ENCODE measurements around the gene STXBP6.

Gene STXBP6

DNA sequence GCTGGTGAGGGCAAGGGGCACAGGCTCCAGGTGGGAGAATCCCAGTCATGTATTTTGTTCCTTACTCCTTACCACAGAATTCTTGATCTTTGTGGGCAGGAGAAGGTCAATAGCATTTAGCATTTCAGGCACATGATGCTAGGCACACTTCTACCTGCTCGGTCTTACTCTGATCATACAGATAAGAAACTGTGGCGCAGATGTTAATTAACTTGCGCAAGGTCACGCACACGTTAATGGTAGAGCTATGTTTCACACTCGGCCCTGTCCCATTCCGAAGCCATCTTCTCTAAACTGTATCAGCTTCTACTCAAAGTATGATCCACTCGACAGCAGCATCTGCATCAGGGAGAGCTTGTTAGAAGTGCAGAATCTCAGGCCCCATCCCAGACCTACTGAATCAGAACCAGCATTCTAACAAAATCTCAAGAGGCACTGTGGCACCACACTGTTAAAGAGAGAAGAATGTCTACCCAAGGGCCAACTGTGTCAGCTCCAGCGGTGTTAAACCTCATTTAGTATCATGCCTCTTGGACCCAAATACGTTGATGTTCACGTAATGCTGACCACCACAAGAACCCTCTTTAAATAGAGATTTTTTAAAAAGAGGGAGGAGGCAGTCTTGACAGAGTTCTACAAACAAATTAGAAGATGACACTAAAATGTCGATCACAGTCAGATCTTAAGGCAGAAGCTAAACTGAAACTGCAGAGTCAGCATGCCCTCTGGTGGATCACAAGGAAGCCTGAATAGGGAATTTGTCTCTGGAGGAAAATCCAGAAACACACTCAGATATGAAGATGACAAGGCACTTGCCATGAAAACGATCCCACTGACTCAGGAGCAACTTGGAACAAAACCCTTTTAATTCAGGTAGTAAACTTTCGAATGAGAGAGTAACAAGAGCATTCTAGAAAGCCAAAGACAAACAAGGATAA is 7.3 kb downstream of the STXBP6 start:
- H3K4me1 Mint-ChIP-seq (ENCODE audit: low read depth) = no peaks in the 10 kb centered on the region
- peaks cover 15% of the 10 kb centered on the region for H3K27me3 Mint-ChIP-seq
- no peaks in the 10 kb centered on the region for H3K36me3 Mint-ChIP-seq (ENCODE audit: low read depth)
- H3K4me3 Mint-ChIP-seq = no peak overlapping the region
- no peak overlapping the region for H3K27ac Mint-ChIP-seq
- no peaks in the 10 kb centered on the region for H3K9me3 Mint-ChIP-seq

DNA sequence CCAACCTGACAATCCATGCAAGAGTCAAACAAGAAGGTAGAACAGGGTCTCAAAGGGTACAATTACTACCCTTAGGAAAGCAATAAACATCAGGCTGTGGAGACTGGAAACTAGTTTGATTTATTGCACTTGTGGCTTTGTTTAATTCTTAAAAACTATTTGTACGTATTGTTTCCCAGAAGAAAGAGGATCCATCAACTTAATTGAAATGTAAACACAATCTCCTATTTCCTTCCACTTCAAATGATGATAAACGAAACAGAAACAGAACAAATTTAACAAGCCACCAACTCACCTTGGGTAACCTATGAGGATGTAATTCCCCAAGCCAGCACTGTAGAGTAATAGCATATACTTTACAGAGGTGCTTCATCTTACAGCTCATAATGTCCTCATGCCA is 8.0 kb downstream of the STXBP6 start:
- H3K9me3 Mint-ChIP-seq = no peaks in the 10 kb centered on the region
- no peaks in the 10 kb centered on the region for H3K36me3 Mint-ChIP-seq (ENCODE audit: low read depth)
- no peaks in the 10 kb centered on the region for H3K4me1 Mint-ChIP-seq (ENCODE audit: low read depth)
- no peak overlapping the region for H3K4me3 Mint-ChIP-seq
- no peak overlapping the region for H3K27ac Mint-ChIP-seq
- H3K27me3 Mint-ChIP-seq = peaks cover 9% of the 10 kb centered on the region

DNA sequence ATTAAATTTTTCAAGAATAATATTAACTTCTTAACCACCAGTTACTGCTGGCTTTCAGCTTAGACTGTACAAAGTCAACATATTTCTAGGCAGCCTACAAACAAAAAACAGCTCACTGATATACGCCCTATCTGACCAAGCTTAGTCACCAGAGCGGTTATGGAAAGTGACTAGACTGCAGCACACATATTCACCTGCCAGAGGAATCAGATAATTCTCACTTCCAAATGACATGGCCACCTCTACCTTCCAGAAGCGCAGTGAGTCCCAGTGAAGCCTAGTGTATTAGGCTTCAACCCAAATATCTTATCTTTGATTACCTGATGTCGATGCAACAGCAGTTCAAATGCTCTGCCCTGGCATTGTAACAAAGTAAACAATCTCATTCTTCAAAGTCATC is 8.5 kb downstream of the STXBP6 start:
- Mint-ChIP-seq H3K27ac (no peak overlapping the region), H3K4me3 (no peak overlapping the region), H3K36me3 (ENCODE audit: low read depth) (no peaks in the 10 kb centered on the region), H3K4me1 (ENCODE audit: low read depth) (no peaks in the 10 kb centered on the region), H3K9me3 (no peaks in the 10 kb centered on the region), H3K27me3 (peaks cover 9% of the 10 kb centered on the region)

DNA sequence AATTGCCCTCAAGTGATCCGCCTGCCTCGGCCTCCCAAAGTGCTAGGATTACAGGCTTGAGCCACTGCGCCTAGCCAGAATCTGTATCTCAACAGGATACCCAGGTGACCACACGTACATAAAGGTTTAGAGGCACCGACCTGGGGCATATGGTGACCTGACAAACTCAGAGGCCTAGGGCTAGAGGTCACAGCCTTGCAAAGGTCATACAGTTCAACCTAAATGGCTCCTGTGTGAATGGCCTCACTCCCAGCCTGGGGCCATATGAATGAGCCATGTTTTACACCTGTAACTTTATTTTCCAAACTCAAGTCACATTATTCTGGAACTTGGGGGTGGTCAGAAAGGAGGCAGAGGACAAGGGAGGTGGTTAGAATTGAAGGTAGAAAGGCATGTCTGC is 10.0 kb downstream of the STXBP6 start:
- H3K9me3 Mint-ChIP-seq = no peaks in the 10 kb centered on the region
- H3K36me3 Mint-ChIP-seq (ENCODE audit: low read depth) = no peaks in the 10 kb centered on the region
- H3K27ac Mint-ChIP-seq = no peak overlapping the region
- no peak overlapping the region for H3K4me3 Mint-ChIP-seq
- peaks cover 9% of the 10 kb centered on the region for H3K27me3 Mint-ChIP-seq
- H3K4me1 Mint-ChIP-seq (ENCODE audit: low read depth) = no peaks in the 10 kb centered on the region

DNA sequence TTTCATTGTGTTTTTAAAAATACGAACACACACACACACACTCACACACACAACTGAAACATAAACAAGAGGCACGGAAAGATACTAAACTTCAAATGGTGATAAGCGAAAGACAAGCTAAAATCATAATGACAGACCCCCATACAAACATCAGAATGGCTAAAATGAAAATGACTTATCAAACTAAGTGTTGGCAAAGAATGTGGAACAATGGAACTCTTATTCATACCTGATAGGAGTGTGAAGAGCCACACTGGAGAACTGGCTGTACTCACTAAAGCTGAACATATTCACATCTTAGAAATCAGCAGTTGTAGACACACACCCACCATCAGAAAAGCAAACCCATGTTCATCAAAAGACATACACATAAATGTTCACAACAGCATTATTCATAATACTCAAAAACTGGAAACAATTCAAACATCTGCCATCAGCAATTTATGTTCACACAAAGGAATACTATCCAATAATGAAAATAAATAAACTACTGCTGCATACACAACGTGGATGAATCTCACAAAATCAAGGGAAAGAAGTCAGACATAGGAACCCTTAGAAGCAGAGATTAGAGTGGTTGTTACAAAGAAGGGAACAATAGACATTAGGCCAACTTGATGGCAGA is 11.8 kb downstream of the STXBP6 start:
- Mint-ChIP-seq H3K36me3 (ENCODE audit: low read depth) (no peaks in the 10 kb centered on the region), H3K4me3 (no peak overlapping the region), H3K9me3 (no peaks in the 10 kb centered on the region), H3K4me1 (ENCODE audit: low read depth) (no peaks in the 10 kb centered on the region), H3K27ac (no peak overlapping the region), H3K27me3 (peaks cover 4% of the 10 kb centered on the region)

DNA sequence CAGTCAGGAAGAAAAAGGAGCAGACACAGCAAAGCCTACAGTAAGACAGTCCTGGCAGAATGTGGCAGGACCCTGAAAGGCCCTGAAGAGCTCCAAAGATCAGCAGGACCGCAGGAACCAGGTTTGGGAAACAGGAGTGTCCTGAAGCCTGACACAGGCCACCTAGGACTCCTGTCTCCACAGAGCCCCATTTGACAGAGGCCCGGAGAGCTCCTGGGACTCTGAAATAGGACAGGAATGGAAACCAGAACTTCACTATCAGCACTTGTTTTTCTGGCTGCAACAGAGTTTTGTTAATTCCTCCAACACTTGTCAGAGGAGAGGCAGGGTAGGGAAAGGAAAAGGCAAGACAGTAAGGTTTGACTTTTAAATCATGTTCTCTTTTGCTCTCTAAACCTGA is 12.9 kb downstream of the STXBP6 start:
- Mint-ChIP-seq H3K27ac (no peak overlapping the region), H3K9me3 (no peaks in the 10 kb centered on the region), H3K36me3 (ENCODE audit: low read depth) (no peaks in the 10 kb centered on the region), H3K4me3 (no peak overlapping the region), H3K27me3 (no peaks in the 10 kb centered on the region), H3K4me1 (ENCODE audit: low read depth) (no peaks in the 10 kb centered on the region)

DNA sequence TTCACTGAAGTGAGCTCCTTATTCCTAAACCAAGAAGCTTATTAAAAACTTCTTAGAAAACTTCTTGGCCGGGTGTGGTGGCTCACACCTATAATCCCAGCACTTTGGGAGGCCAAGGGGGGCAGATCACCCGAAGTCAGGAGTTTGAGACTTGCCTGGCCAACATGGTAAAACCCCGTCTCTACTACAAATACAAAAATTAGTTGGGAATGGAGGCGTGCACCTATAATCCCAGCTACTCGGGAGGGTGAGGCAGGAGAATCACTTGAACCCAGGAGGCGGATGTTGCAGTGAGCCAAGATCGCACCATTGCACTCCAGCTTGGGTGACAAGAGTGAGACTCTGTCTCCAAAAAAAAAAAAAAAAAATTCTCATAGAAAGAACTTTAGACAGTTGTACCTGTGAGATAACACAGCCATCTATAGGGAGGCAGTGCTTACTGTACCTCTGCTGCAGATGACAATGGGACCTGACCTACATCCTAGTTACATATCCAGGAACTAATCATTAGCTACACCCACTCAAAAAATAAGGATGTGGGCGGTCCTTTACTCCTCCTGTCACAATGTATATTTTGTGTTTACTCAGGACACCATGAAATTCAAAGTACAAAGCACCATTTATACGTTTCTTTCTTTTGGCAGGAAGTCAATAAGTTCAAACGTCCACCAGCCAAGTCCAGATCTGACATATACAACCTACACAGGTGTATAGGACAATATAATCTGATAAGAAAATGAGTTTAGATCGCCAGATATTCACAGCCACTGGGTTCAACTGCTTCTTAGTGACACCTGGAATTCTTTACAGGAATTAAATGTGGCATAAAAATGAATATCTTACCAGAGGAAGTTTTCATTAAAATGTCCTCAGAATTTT is 14.9 kb downstream of the STXBP6 start:
- Mint-ChIP-seq H3K27ac (no peak overlapping the region), H3K36me3 (ENCODE audit: low read depth) (no peaks in the 10 kb centered on the region), H3K27me3 (no peaks in the 10 kb centered on the region), H3K4me1 (ENCODE audit: low read depth) (no peaks in the 10 kb centered on the region), H3K9me3 (no peaks in the 10 kb centered on the region), H3K4me3 (no peak overlapping the region)

DNA sequence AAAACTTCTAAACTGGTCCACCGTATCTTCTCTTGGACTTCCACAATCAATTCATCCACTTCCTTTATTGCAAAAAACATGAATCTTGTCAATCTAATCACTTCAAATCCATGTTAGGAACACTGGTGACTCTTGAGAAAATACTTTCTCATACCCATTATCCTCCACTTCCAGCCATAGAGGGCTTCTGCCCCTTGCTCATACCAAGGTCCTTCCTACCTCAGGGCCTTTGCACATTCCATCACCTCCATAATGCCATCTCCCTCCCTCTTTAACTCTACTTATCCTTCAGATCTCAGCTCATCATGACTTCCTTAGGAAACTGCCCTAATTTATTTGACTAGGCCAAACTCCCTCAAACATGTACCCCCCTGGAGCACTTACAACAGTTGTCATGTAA is 16.6 kb downstream of the STXBP6 start:
- Mint-ChIP-seq H3K9me3 (no peaks in the 10 kb centered on the region), H3K27ac (no peak overlapping the region)

DNA sequence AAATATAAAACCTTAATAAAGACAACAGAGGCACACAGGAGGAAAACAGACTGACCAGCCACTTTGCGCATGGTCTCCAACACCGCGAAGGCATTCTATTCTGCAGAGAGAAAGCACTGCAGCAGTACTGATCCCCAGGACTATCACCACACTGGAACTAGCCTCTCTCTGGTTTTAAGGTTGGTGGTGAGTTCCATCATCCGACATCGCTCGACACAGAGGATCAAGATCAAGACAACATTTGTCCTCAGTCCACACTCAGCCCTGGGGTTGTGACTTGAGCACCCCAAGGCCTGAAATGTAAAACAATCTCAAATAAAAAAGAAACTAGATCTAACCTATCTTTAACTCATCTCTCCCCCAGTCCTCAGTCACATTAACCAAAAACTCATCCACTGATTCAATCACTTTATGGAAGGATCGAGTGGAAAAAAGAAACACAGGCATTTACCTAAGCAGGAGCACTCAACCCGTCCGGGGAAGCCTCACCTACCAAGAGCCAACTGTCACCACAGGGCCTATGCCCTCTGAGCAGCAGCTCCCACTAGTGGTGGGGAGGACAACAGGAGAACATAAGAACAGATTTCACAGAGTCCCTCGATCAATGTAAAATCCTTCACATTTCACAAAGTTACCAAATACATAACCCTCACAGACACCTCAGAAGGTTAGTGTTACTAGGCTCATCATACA is 17.7 kb downstream of the STXBP6 start:
- H3K4me1 Mint-ChIP-seq (ENCODE audit: low read depth) = no peaks in the 10 kb centered on the region

More for the DNA sequence above, 16.6 kb downstream of the STXBP6 start:
- Mint-ChIP-seq H3K4me1 (ENCODE audit: low read depth) (no peaks in the 10 kb centered on the region), H3K4me3 (no peak overlapping the region), H3K27me3 (no peaks in the 10 kb centered on the region), H3K36me3 (ENCODE audit: low read depth) (no peaks in the 10 kb centered on the region)

DNA sequence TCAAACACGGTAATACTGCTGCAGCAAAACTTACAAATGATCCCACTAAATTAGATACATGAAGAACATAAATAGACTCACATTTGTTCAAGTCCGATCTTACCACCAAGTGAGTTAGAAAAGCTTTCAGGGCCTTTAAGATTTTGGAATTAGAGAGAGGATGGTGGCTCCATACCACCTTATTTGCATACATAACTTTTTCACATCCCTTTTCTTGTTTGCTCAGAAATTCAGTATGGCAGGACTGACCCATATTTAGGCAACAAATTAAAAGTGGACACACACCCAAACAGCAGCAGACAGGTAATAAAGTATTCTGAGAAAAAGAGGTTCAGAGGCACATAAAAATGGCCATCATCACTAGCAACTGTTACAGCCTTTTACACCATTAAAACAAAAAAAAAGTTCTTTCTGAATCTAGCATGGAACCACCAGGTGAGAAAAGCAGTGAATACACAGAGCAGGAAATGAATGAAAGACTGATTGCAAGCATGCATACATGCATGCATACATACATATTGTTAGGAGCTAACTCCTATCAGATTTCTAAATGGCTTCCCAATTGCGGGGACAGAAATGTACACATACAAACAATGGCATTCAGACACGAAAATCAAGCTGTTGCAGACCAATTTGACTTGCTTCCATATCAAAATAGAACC is 23.3 kb downstream of the STXBP6 start:
- peaks cover 9% of the 10 kb centered on the region for H3K27me3 Mint-ChIP-seq
- H3K27ac Mint-ChIP-seq = no peak overlapping the region
- no peak overlapping the region for H3K4me3 Mint-ChIP-seq
- H3K9me3 Mint-ChIP-seq = no peaks in the 10 kb centered on the region
- H3K36me3 Mint-ChIP-seq (ENCODE audit: low read depth) = no peaks in the 10 kb centered on the region
- no peaks in the 10 kb centered on the region for H3K4me1 Mint-ChIP-seq (ENCODE audit: low read depth)

More for the DNA sequence above, 17.7 kb downstream of the STXBP6 start:
- no peaks in the 10 kb centered on the region for H3K9me3 Mint-ChIP-seq
- H3K36me3 Mint-ChIP-seq (ENCODE audit: low read depth) = no peaks in the 10 kb centered on the region
- peaks cover 4% of the 10 kb centered on the region for H3K27me3 Mint-ChIP-seq
- no peak overlapping the region for H3K27ac Mint-ChIP-seq
- no peak overlapping the region for H3K4me3 Mint-ChIP-seq

DNA sequence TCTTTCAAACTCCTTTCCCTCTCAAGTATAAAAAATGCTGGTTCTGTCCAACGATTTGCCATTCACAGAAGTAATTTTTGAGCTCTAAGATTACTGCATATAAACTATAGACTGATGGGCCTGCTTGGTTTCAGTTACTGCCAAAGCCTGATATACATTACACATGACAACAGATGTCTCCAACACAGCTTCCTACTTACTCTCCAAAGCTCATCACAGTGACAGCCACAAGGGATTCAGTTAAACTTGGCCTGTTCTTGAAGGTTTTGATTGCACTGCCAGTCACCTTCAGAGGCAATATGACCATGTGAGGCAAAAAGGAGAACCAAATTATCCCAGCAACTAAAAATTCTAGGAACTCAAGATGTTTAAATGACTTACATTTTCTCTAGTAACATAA is 30.1 kb downstream of the STXBP6 start:
- no peaks in the 10 kb centered on the region for H3K36me3 Mint-ChIP-seq (ENCODE audit: low read depth)
- H3K27me3 Mint-ChIP-seq = no peaks in the 10 kb centered on the region
- H3K4me3 Mint-ChIP-seq = no peak overlapping the region
- no peaks in the 10 kb centered on the region for H3K4me1 Mint-ChIP-seq (ENCODE audit: low read depth)
- no peak overlapping the region for H3K27ac Mint-ChIP-seq
- no peaks in the 10 kb centered on the region for H3K9me3 Mint-ChIP-seq

DNA sequence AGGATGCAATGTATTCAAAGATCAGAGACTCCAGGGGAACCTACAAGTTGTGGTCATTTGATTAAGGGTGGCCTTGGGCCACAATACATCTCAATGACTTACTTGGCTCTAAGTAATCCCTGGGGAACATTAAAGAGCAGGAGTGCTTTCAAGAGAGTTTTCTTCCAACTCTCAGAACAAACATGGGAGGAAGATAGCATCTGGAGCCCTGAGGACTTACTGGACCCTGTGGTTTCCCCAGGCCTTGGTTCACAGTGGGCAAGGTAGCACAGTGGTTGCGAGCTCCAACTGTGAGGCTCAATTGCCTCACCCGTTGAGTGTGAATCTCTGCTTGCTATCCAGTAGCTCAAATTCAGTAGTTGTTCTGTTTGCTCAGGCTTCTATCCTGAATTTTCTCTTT is 32.4 kb downstream of the STXBP6 start:
- Mint-ChIP-seq H3K27me3 (peaks cover 5% of the 10 kb centered on the region), H3K9me3 (no peaks in the 10 kb centered on the region), H3K36me3 (ENCODE audit: low read depth) (no peaks in the 10 kb centered on the region), H3K4me3 (no peak overlapping the region), H3K4me1 (ENCODE audit: low read depth) (no peaks in the 10 kb centered on the region), H3K27ac (no peak overlapping the region)

DNA sequence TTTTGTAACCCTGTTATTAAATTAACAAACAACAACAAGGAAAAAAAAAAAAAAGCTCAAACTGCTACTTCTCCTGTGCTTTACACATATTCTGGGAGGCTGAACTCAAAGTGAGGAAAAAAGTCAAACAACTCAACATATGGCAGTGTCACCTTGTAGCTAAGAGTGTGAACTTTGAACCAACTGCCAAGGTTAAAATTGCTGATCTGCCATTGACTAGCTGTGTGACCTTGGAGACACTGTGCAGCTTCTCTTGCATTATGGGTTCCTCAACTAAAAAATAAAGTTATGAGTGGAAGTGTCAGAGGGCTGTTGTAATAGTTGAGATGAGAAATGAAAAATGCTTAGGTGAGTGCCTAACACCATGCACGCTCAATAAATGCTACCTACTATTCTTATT is 34.2 kb downstream of the STXBP6 start:
- H3K36me3 Mint-ChIP-seq (ENCODE audit: low read depth) = no peaks in the 10 kb centered on the region
- H3K27me3 Mint-ChIP-seq = peaks cover 8% of the 10 kb centered on the region
- H3K4me3 Mint-ChIP-seq = no peak overlapping the region
- no peaks in the 10 kb centered on the region for H3K9me3 Mint-ChIP-seq
- no peak overlapping the region for H3K27ac Mint-ChIP-seq
- no peaks in the 10 kb centered on the region for H3K4me1 Mint-ChIP-seq (ENCODE audit: low read depth)

DNA sequence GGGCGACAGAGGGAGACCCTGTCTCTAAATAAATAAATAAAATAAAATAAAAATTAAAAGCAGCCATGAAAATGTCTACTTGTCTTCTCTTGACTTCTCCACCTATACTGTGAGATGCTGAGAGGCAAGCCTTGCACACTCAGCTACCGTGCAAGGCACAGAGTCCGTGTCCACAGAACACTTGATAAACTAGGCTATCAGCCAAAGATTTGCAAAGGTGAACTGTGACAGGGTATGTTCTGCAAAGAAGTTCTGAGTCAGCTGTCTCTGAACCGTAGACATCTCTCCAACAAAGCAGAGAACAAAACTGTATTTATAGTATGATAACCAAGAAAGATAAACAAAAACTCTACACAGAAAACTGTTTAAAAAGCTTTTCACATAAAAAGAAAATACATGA is 35.5 kb downstream of the STXBP6 start:
- no peaks in the 10 kb centered on the region for H3K9me3 Mint-ChIP-seq
- H3K4me1 Mint-ChIP-seq (ENCODE audit: low read depth) = no peaks in the 10 kb centered on the region
- no peak overlapping the region for H3K27ac Mint-ChIP-seq
- H3K27me3 Mint-ChIP-seq = peaks cover 14% of the 10 kb centered on the region
- no peaks in the 10 kb centered on the region for H3K36me3 Mint-ChIP-seq (ENCODE audit: low read depth)
- H3K4me3 Mint-ChIP-seq = no peak overlapping the region

Measured in stimulated activated naive CD8-positive, alpha-beta T cell treated with anti-CD3 and anti-CD28 coated beads, Interleukin-15, Interleukin-2, amounts not matched to agents 100 ng/mL and 50 ng/mL, for 24 hours (primary cell).